ENCODE measurements around the gene MUC22.

The MUC22 gene

DNA sequence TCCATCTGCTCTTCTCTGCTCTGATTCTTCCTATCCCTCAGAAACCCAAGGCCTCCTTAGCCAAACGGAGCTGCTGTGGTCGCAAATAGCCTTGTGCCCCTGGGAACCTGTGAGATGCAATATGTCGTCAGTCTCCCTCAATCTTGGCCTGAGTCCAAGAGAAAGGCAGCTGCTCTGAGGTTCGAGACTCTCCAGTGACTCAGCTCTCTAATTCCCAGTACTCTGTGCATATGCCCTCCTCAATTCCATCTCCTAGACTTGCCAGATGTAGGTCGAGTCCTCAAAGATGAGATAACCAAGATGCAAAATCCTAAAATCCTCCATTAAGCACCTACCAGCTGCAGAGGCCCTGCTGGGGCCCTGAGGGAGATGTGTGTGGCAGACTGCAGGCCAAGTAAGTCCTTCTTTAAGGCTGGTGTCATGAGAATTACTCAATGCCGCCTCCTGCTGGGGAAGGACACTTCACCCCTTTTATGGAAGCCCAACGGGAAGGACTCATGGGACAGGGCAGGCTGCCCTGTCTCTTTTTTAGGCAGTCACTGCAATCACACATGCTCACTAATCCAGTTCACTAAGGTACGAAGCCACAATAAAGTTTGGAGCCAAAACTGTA is 73.6 kb downstream of the MUC22 start:
- peak; percentile 64 for DNase-seq
